H1 (cell line): ENCODE measurements around the gene VGF. TPM values are rescaled to one million over a fixed set of nuclear protein-coding genes. Genes with fewer than 3 reads are reported as not detected.

Experiments
- CTCF ChIA-PET: fragments of 300-600 bp; sonication (Branson Sonifier 250); formaldehyde crosslinking; loops from one replicate; lab custom pipeline; 2021; ENCODE audit not compliant: partially characterized antibody; lab: Charles Lee
- POLR2A ChIA-PET: fragments of 300-600 bp; sonication (Branson Sonifier 250); formaldehyde crosslinking; loops from one replicate; lab custom pipeline; 2021; ENCODE audit warnings: inconsistent platforms; ENCODE audit not compliant: partially characterized antibody; lab: Charles Lee
- DNase-seq, 2 experiments: peaks; one replicate each; pipeline versions ENCODE4 v3.0.0 to v3.0.0-alpha.2; 2010 to 2022; ENCODE audit warnings: low spot score in 2 of 2, low read depth in 1 of 2, mixed read lengths in 1 of 2
- FAIRE-seq: peaks from 2 replicates; lab custom pipeline; 2011; peaks lifted over from hg19 to GRCh38; lab: Jason Lieb, UNC
- H2AFZ ChIP-seq: 2 replicates; pipeline ENCODE4 v1.8.1; 2012; ENCODE audit warnings: low read length, inconsistent platforms
- H2AK5ac ChIP-seq: 2 replicates; pipeline ENCODE4 v1.6.1; 2013; ENCODE audit warnings: low read depth, low read length
- H2BK120ac ChIP-seq: replicated peaks from 2 replicates; pipeline ENCODE3; 2013; ENCODE audit warnings: low read depth, low read length, inconsistent platforms
- H2BK12ac ChIP-seq: 2 replicates; pipeline ENCODE4 v1.6.1; 2013; ENCODE audit warnings: low read depth, low read length
- H2BK15ac ChIP-seq: 2 replicates; pipeline ENCODE4 v1.6.1; 2013; ENCODE audit warnings: low read length
- H2BK20ac ChIP-seq: 2 replicates; pipeline ENCODE4 v1.6.1; 2013; ENCODE audit warnings: low read length
- H2BK5ac ChIP-seq: 2 replicates; pipeline ENCODE4 v1.6.1; 2013; ENCODE audit warnings: low read depth, low read length
- H3K14ac ChIP-seq: 2 replicates; pipeline ENCODE4 v1.6.1; 2013; ENCODE audit warnings: inconsistent platforms; ENCODE audit not compliant: insufficient read length
- H3K18ac ChIP-seq: 2 replicates; pipeline ENCODE4 v1.6.1; 2013; ENCODE audit warnings: low read length; ENCODE audit errors: extremely low read depth
- H3K23ac ChIP-seq: 2 replicates; pipeline ENCODE4 v1.6.1; 2013; ENCODE audit warnings: inconsistent platforms; ENCODE audit not compliant: insufficient read length
- H3K23me2 ChIP-seq: 2 replicates; pipeline ENCODE4 v1.6.1; 2013; ENCODE audit warnings: low read depth, low read length
- H3K27ac ChIP-seq: 2 replicates; pipeline ENCODE4 v1.6.1; 2011; ENCODE audit warnings: low read depth, low read length, inconsistent platforms
- H3K27me3 ChIP-seq, 4 experiments: replicated peaks in 1 of 4; 1 replicate in 1 of 4; 2 replicates in 3 of 4; pipeline versions ENCODE4 v1.6.1 to v1.8.1; 2011 to 2013; ENCODE audit warnings: low read length in 3 of 4, mild to moderate bottlenecking in 3 of 4, inconsistent platforms in 2 of 4, mixed read lengths in 2 of 4, moderate library complexity in 1 of 4; ENCODE audit not compliant: control insufficient read depth in 3 of 4, insufficient read depth in 3 of 4; ENCODE audit errors: extremely low read depth in 1 of 4
- H3K36me3 ChIP-seq, 4 experiments: 2 replicates each; pipeline versions ENCODE4 v1.6.1 to v1.8.1; 2011 to 2013; ENCODE audit warnings: mild to moderate bottlenecking in 4 of 4, low read length in 3 of 4, moderate library complexity in 2 of 4, control low read depth in 1 of 4, inconsistent platforms in 1 of 4; ENCODE audit not compliant: insufficient read depth in 4 of 4, control insufficient read depth in 2 of 4
- H3K4ac ChIP-seq: replicated peaks from 2 replicates; pipeline ENCODE3; 2013; ENCODE audit warnings: low read length, low read depth, mixed read lengths, inconsistent platforms; ENCODE audit not compliant: insufficient read length
- H3K4me1 ChIP-seq, 4 experiments: replicated peaks in 1 of 4; 1 replicate in 1 of 4; 2 replicates in 3 of 4; pipeline versions ENCODE4 v1.6.1 to v1.8.1; 2011 to 2013; ENCODE audit warnings: low read length in 3 of 4, inconsistent platforms in 2 of 4, mixed read lengths in 1 of 4; ENCODE audit not compliant: insufficient read depth in 4 of 4, control insufficient read depth in 3 of 4
- H3K4me2 ChIP-seq, 2 experiments: 2 replicates each; pipeline versions ENCODE4 v1.6.1 to v1.8.1; 2011 to 2013; ENCODE audit warnings: low read depth in 2 of 2, low read length in 2 of 2, control low read depth in 1 of 2, inconsistent platforms in 1 of 2, mild to moderate bottlenecking in 1 of 2; ENCODE audit not compliant: insufficient read depth in 1 of 2
- H3K4me3 ChIP-seq, 4 experiments: fragments of 200-600, 300-600 bp in 1 of 4; sonication (generic), shearing (Covaris generic), sonication (Bioruptor Twin) in 1 of 4; 2 replicates each; pipeline versions ENCODE4 v1.5.1 to v1.8.1; 2011 to 2016; ENCODE audit warnings: low read length in 4 of 4, low read depth in 3 of 4, control low read depth in 2 of 4, inconsistent platforms in 2 of 4, mild to moderate bottlenecking in 2 of 4, mixed read lengths in 1 of 4, moderate library complexity in 1 of 4; ENCODE audit not compliant: insufficient read depth in 2 of 4; ENCODE audit errors: extremely low read depth in 1 of 4
- H3K56ac ChIP-seq: replicated peaks from 2 replicates; pipeline ENCODE3; 2013; ENCODE audit warnings: low read depth, mild to moderate bottlenecking, mixed read lengths, low read length, inconsistent platforms; ENCODE audit not compliant: insufficient read length
- H3K79me1 ChIP-seq: 2 replicates; pipeline ENCODE4 v1.6.1; 2013; ENCODE audit warnings: low read depth, low read length, control low read depth
- H3K79me2 ChIP-seq, 2 experiments: 2 replicates each; pipeline versions ENCODE4 v1.6.1 to v1.8.1; 2012 to 2013; ENCODE audit warnings: low read length in 2 of 2, mild to moderate bottlenecking in 2 of 2, inconsistent platforms in 1 of 2; ENCODE audit not compliant: insufficient read depth in 2 of 2, control insufficient read depth in 1 of 2
- H3K9ac ChIP-seq, 4 experiments: replicated peaks in 1 of 4; 1 replicate in 1 of 4; 2 replicates in 3 of 4; pipeline versions ENCODE4 v1.6.1 to v1.8.1; 2011 to 2013; ENCODE audit warnings: low read depth in 3 of 4, low read length in 3 of 4, control low read depth in 2 of 4, mild to moderate bottlenecking in 2 of 4, moderate library complexity in 2 of 4, inconsistent platforms in 1 of 4; ENCODE audit errors: extremely low read depth in 1 of 4
- H3K9me3 ChIP-seq, 2 experiments: 2 replicates each; pipeline versions ENCODE4 v1.6.1 to v1.8.1; 2012 to 2013; ENCODE audit warnings: mild to moderate bottlenecking in 2 of 2, moderate library complexity in 2 of 2, control low read depth in 1 of 2, inconsistent platforms in 1 of 2, low read depth in 1 of 2, low read length in 1 of 2, mixed read lengths in 1 of 2; ENCODE audit not compliant: insufficient read depth in 2 of 2
- H4K20me1 ChIP-seq, 2 experiments: replicated peaks in 1 of 2; 2 replicates each; pipeline versions ENCODE3 to v1.8.1; 2011 to 2013; ENCODE audit warnings: inconsistent platforms in 2 of 2, low read length in 2 of 2, mild to moderate bottlenecking in 1 of 2; ENCODE audit not compliant: insufficient read depth in 2 of 2, control insufficient read depth in 1 of 2
- H4K5ac ChIP-seq: 2 replicates; pipeline ENCODE4 v1.6.1; 2013; ENCODE audit warnings: low read length, low read depth, mixed read lengths, inconsistent platforms; ENCODE audit not compliant: insufficient read length
- H4K8ac ChIP-seq: 2 replicates; pipeline ENCODE4 v1.8.0; 2013; ENCODE audit warnings: mild to moderate bottlenecking, moderate library complexity, low read length, inconsistent platforms; ENCODE audit not compliant: insufficient read depth; ENCODE audit errors: extremely low read depth
- H4K91ac ChIP-seq: replicated peaks from 2 replicates; pipeline ENCODE3; 2013; ENCODE audit warnings: low read length, mixed read lengths, inconsistent platforms; ENCODE audit not compliant: insufficient read length
- MAX ChIP-seq: IDR thresholded peaks from 2 replicates; pipeline ENCODE4 v1.6.1; 2012; ENCODE audit warnings: inconsistent platforms
- SIN3A ChIP-seq, 2 experiments: IDR thresholded peaks in 1 of 2; conservative IDR thresholded peaks in 1 of 2; 2 replicates each; pipeline ENCODE4 v1.6.1; 2011 to 2012; ENCODE audit warnings: low read length in 2 of 2, improper control_type of control experiment in 1 of 2, low read depth in 1 of 2, mild to moderate bottlenecking in 1 of 2
- SIRT6 ChIP-seq: IDR thresholded peaks from one replicate; pipeline ENCODE4 v1.7.1; 2012; ENCODE audit warnings: low read length, inconsistent platforms
- WGBS, 2 experiments: shearing (Covaris generic) in 1 of 2; methylation state at CpG; one replicate each; pipeline versions ENCODE4 v1.1.6 to v1.1.7; 2013 to 2015; ENCODE audit warnings: low lambda C conversion rate in 2 of 2, mixed read lengths in 2 of 2, inconsistent platforms in 1 of 2, low coverage in 1 of 2, missing lambda C conversion rate in 1 of 2; ENCODE audit not compliant: insufficient replicate concordance in 2 of 2, insufficient coverage in 1 of 2, insufficient read length in 1 of 2; ENCODE audit errors: extremely low coverage in 1 of 2, missing lambda C conversion rate in 1 of 2; 5-methylcytosine and 5-hydroxymethylcytosine counted together
- polyA plus RNA-seq, 7 experiments: library from polyadenylated mRNA; depleted of rRNA in 3 of 7; stranded (reverse) in 5 of 7; unstranded in 2 of 7; fragments of >200 nt in 5 of 7; fragments of 200-250 nt in 2 of 7; gene quantifications; 1 replicate in 5 of 7; 2 replicates in 1 of 7; 4 replicates in 1 of 7; pipeline versions ENCODE4 v1.2.1 to v1.2.3, GENCODE V29; 2011 to 2013; ENCODE audit warnings: missing spikeins in 2 of 7, mixed read lengths in 2 of 7
- total RNA-seq: library from RNA; stranded (reverse); fragmentation: NEBNext Ultra II Directional; extraction: Animal tissue kit (Norgen Biotek cat#: 25700); gene quantifications from 2 replicates; pipeline ENCODE4 v1.2.1, GENCODE V29; 2021

VGF gene
- total and polyA plus RNA-seq, 2 of the 8 experiments (the other 6 are each of a cell fraction or from before 2014, with no cell fraction given) = 1.6 to 7.0 TPM

- H2AFZ ChIP-seq = no peak overlapping the region; the same call in 1 of the 2 replicates
- peaks cover 11 to 19% (median 12%) of the 10 kb centered on the region in 4 experiments for H3K4me1 ChIP-seq
- H3K23me2 ChIP-seq = no peaks in the 10 kb centered on the region; the same call in 1 of the 2 replicates
- H3K27me3 ChIP-seq = no peaks in the 10 kb centered on the region; a peak in 1 of 7 replicates
- FAIRE-seq (no peak), DNase-seq (no peak)
- ChIA-PET CTCF (interaction anchor here (0.6 to 8.3 kb wide), 14 partner anchors 9 to 159 kb away, joined by 3 to 80 read pairs (median 4); no protein-coding TSS in a partner anchor), POLR2A (interaction anchor here (0.6 to 3.2 kb wide), 7 partner anchors 9 to 236 kb away, joined by 3 to 15 read pairs (median 3); no protein-coding TSS in a partner anchor)
- H4K8ac ChIP-seq = no peak overlapping the region
- no peak overlapping the region for H3K9ac ChIP-seq
- H3K4me2 ChIP-seq = peak overlapping the region; percentile 57 to 70; a peak in 3 of 4 replicates
- H3K79me1 ChIP-seq = no peaks in the 10 kb centered on the region
- 86% methylated on average over 15 of the region's 15 CpGs; no CpG with 5 or more reads in 1 of the 2 experiments for WGBS, 2 experiments
- no peaks in the 10 kb centered on the region for H3K79me2 ChIP-seq
- H3K36me3 ChIP-seq = no peaks in the 10 kb centered on the region
- no peak overlapping the region; the same call in 1 of the 2 replicates for H2BK15ac ChIP-seq
- H3K56ac ChIP-seq = no peak overlapping the region
- H4K91ac ChIP-seq = peak overlapping the region; percentile 67
- no peak overlapping the region for H3K14ac ChIP-seq
- peak overlapping the region; percentile 97; the same call in 1 of the 2 replicates for H2BK12ac ChIP-seq
- peak overlapping the region; percentile 88; the same call in 1 of the 2 replicates for H2BK20ac ChIP-seq
- peak overlapping the region; percentile 10; the same call in 1 of the 2 replicates for H2BK5ac ChIP-seq
- no peak overlapping the region for H3K4me3 ChIP-seq
- no peak overlapping the region for H4K5ac ChIP-seq
- no peak overlapping the region for H3K23ac ChIP-seq
- H3K27ac ChIP-seq = no peak overlapping the region
- H2BK120ac ChIP-seq = peak overlapping the region; percentile 18
- peak overlapping the region; percentile 36 for H3K4ac ChIP-seq
- TF ChIP-seq SIRT6 (no peak), MAX (0 out of 2 replicates have a peak, but pooled peaks have one; percentile 9), SIN3A (conservative IDR thresholded peaks at IDR 0.05 in 1 of 2, IDR thresholded peaks at IDR 0.05 in 1 of 2; ENCODE audit: low read depth in 1 of 2, low read length in 2 of 2) (no peak)
- H4K20me1 ChIP-seq = no peaks in the 10 kb centered on the region
- H3K18ac ChIP-seq = peak overlapping the region; percentile 25; the same call in 1 of the 2 replicates
- peaks cover 0 to 4% of the 10 kb centered on the region in 2 experiments; a peak in 1 of 4 replicates for H3K9me3 ChIP-seq
- H2AK5ac ChIP-seq = no peak overlapping the region
Observed at GRCh38 chr7:101125989-101126650, 39.2 kb downstream of the VGF start.
